Aorta (tissue), 5 donors: ENCODE data around the gene CLTCL1. TPM values are rescaled to one million over a fixed set of nuclear protein-coding genes. Genes with fewer than 3 reads are reported as not detected.

ENCODE experiments used
- ATAC-seq: fragments of 200-7000 bp; cut with Tn5 transposase; one replicate; pipeline ENCODE4 v1.9.1; 2022; ENCODE audit warnings: moderate library complexity; ENCODE audit not compliant: low FRiP score
- DNase-seq, 2 donors: peaks; one replicate each; pipeline ENCODE4 v3.0.0-alpha.2; 2020
- H3K27ac ChIP-seq, 2 donors: one replicate each; pipeline ENCODE4 v1.5.1; 2013; ENCODE audit warnings: low read length in 2 of 2, mild to moderate bottlenecking in 2 of 2, moderate library complexity in 2 of 2, control low read depth in 1 of 2, inconsistent platforms in 1 of 2, low read depth in 1 of 2
- H3K27me3 ChIP-seq, 2 donors: one replicate each; pipeline ENCODE4 v1.6.1; 2013; ENCODE audit warnings: control low read depth in 1 of 2, low read length in 1 of 2, mild to moderate bottlenecking in 1 of 2, moderate library complexity in 1 of 2; ENCODE audit not compliant: insufficient read depth in 2 of 2, control insufficient read depth in 1 of 2
- H3K36me3 ChIP-seq, 2 donors: one replicate each; pipeline ENCODE4 v1.6.1; 2013; ENCODE audit warnings: control low read depth in 1 of 2, low read length in 1 of 2, mild to moderate bottlenecking in 1 of 2; ENCODE audit not compliant: insufficient read depth in 2 of 2, control insufficient read depth in 1 of 2
- H3K4me1 ChIP-seq, 2 donors: one replicate each; pipeline ENCODE4 v1.6.1; 2013; ENCODE audit warnings: low read length in 2 of 2, control low read depth in 1 of 2, mild to moderate bottlenecking in 1 of 2, moderate library complexity in 1 of 2; ENCODE audit not compliant: insufficient read depth in 2 of 2, control insufficient read depth in 1 of 2
- H3K4me3 ChIP-seq, 2 donors: one replicate each; pipeline ENCODE4 v1.5.1; 2013; ENCODE audit warnings: low read length in 2 of 2, control low read depth in 1 of 2, mild to moderate bottlenecking in 1 of 2
- H3K9me3 ChIP-seq: one replicate; pipeline ENCODE4 v1.6.1; 2013; ENCODE audit warnings: mild to moderate bottlenecking, low read length; ENCODE audit not compliant: control insufficient read depth
- WGBS, 2 donors: extraction: QIAGEN DNeasy Blood & Tissue Kit; methylation state at CpG; one replicate each; pipeline ENCODE4 v1.1.7; 2013; 5-methylcytosine and 5-hydroxymethylcytosine counted together
- intact Hi-C, 2 donors: fragments of 100-400 bp; cut with DNase I; formaldehyde crosslinking; loops; one replicate each; pipeline versions ENCODE4 v1.14.2 to v1.15.0; 2022
- polyA plus RNA-seq, 2 donors: library from polyadenylated mRNA; stranded (reverse); fragments of 200-250 nt; gene quantifications; one replicate each; pipeline ENCODE4 v1.2.3, GENCODE V29; 2013
- total RNA-seq, 2 donors: library from RNA; stranded (reverse); fragmentation: NEBNext Ultra II Directional; extraction: Animal tissue kit (Norgen Biotek cat#: 25700); gene quantifications; one replicate each; pipeline ENCODE4 v1.2.1, GENCODE V29; 2021
- donor health status: healthy with polysubstance abuse.
- donor health status: Bipolar disorder and iron deficiency.
- donor health status: DM: no; HTN: no; CAD: no.
- donor health status: DM: no; HTN: no; CAD: no.
- donor health status: DM: yes; HTN: yes; CAD: no.

Gene CLTCL1
- total and polyA plus RNA-seq, 4 donors: 0.25 to 8.1 (median 7.0) TPM

DNA sequence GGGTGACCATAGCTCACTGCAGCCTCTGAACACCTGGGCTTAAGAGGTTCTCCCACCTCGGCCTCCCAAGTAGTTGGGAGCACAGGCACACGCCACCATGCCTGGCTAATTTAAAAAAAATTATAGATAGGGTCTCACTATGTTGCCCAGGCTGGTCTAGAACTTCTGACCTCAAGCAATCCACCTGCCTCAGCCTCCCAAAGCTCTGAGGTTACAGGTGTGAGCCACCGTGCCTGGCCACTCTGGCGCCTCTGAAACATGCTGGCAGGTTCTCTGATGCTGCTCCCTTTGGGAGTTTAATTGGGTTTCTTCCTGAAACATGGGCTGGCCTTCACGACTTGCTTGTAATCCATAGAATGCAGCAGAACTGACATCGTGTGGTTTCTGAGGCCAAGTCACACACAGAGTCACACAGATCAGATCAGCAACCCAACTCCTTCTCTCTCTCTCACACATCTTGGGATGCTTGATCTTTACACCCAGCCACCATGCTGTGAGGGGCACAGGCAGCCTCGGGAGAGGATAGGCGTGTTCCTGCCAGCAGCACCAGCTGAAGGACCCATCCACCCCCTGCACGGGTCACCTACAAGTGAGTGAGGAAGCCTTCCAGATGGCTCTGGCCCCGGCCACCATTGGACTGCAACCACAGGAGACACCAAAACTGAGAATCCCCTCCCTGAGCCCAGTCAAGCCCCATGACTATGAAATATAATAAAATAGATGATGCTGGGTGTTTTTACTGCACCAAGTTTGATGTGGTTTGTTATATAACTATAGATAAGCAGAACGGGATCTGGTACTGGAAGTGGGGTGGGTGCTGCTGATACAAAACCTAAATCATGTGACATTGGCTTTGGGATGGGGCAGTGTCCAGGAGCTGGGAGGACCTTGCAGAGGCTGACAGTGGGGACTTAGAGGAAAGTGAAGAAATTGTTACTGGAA lies 138.3 kb downstream of the CLTCL1 start:
- H3K27ac ChIP-seq: no peak overlapping the region
- H3K27me3 ChIP-seq: peaks cover 0 to 2% of the 10 kb centered on the region in 2 donors
- no peak overlapping the region for H3K4me3 ChIP-seq
- WGBS, 2 donors: 54 to 58% methylated on average over 11 of the region's 11 CpGs
- H3K4me1 ChIP-seq: no peaks in the 10 kb centered on the region
- ATAC-seq (no peak), DNase-seq (no peak)
- no peaks in the 10 kb centered on the region for H3K36me3 ChIP-seq
- intact Hi-C loops: no loop called here
- no peaks in the 10 kb centered on the region for H3K9me3 ChIP-seq

DNA sequence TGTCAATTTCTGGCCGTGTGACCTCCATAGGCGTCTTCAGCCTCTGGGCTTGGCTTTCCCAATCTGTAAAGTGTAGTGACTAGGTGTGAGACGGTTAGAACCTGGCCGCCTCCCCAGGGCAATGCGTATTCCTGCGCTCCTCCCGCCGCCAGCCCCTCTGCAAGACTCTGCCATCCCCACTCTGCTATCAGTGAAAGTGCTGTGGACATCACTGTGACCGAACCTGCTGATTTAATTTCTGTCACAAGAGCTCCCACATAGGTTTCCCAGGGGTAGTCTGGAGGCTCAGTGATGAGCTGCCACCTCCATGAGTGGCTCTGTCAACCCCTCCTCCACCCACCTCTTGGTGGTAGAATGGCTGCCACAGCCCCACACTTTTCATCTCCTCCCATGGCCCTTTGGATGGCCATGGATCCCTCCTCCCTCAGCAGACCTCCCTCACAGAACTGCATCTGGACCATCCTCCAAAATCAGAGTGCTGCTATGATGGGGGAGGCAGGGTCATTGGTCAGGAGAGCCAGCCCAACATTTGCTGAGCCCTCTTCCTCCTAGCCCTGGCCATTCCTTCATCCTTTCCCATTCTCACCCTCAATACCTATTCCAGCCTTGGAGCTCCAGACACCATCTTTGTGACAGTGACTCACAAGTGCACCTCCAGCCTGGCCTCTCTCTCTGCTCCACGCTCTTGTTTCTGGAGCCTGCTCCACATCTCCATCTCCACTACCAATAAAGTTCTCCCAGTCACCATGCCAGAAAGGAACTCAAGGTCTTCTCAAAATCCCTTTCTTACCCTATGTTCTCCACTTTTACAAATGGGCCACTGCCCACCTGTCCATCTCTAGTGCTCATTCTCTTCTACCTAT lies 140.0 kb downstream of the CLTCL1 start:
- DNase-seq (no peak), ATAC-seq (no peak)
- Histone ChIP-seq H3K27ac (no peak overlapping the region), H3K9me3 (no peaks in the 10 kb centered on the region), H3K36me3 (no peaks in the 10 kb centered on the region), H3K4me3 (no peak overlapping the region), H3K27me3 (peaks cover 0 to 2% of the 10 kb centered on the region in 2 donors), H3K4me1 (no peaks in the 10 kb centered on the region)
- intact Hi-C loops: no loop called here
- whole genome bisulfite sequencing, 2 donors: 49 to 53% methylated on average over 10 of the region's 10 CpGs

DNA sequence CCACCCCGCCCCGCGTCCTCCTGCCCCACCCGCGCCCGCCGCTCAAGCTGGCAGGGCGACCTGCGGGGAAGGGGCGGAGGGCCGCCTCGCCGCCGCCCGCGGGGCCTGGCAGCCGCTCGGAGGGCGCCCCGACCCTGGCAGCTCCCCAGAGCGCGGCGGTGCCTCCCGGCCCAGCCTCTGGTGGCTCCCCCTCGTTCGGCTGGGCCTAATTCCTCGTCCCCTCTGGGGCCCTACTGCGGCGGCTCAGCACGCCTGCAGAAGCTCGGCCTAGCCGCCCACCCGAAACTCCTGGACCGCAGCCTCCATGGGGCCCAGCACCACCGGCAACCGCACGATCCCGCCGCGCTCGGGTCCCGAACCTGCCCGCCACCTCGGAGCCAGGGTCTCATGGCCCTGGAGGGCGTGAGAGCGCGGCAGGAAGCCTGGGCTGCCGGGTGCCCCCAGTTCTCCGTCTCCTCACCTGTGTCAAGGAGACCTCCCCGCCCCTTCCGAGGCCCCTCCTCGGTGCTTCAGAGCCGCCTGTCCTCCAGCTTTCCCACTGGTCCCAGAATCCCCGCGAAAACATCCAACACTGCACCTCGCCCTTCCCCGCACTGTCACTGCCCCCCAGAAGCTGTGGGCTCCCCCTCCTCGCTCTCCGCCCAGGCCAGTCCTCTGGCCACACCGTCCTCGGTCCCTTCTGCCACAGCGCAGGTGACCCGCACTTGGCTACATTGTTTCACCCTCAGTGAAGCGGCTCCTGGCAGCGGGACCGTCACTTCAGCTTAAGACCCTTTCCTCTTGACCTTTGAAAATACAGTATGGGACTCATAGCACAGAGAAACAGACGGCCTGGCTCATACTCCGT lies 140.8 kb downstream of the CLTCL1 start:
- no peak for DNase-seq
- intact Hi-C loops: no loop called here
- no peaks in the 10 kb centered on the region for H3K4me1 ChIP-seq
- H3K27me3 ChIP-seq: peaks cover 0 to 2% of the 10 kb centered on the region in 2 donors
- no peak for ATAC-seq
- H3K27ac ChIP-seq: no peak overlapping the region
- no peak overlapping the region for H3K4me3 ChIP-seq
- no peaks in the 10 kb centered on the region for H3K9me3 ChIP-seq
- 5 to 7% methylated on average over 54 to 68 of the region's 68 CpGs for WGBS, 2 donors
- no peaks in the 10 kb centered on the region for H3K36me3 ChIP-seq

DNA sequence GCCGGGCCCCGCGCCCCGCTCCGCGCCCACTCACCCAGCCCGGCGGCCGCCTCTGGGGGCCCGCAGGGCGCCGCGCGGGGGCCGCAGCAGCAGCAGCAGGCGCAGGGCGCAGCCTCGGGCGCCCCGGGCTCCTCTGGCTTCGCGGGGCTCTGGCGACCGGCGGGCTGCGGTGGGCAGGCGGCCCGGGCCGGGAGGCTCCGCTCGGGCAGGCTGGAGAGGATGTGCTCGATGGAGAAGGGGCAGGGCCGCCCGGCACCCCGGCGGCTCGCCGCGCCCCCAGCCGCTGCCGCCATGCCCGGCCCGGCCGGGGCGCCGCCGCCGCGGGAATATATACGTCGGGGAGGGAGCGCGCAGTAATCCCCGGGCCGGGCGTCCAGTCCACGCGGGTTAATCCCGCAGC lies 141.5 kb downstream of the CLTCL1 start, which contains the start of gene GSC2:
GSC2 (minus strand) TSS at position 302 of the 400 bp plus-strand sequence; CDS start at position 293, 9 bp downstream.
- Histone ChIP-seq H3K27me3 (no peaks in the 10 kb centered on the region), H3K9me3 (no peaks in the 10 kb centered on the region), H3K4me3 (peak within 1 kb of the TSS; percentile 9 to 31), H3K27ac (no peak within 1 kb of the TSS), H3K36me3 (no peaks in the 10 kb centered on the region), H3K4me1 (no peaks in the 10 kb centered on the region)
- intact Hi-C loops: loop anchor here (5.0 to 10.0 kb wide), 2 partner anchors 285 to 477 kb away; partner anchors contain the start of genes HIRA (in 1 of the 2) and MRPL40 (in 1 of the 2)
- ATAC-seq: no peak
- no peak for DNase-seq
- 0 to 1% methylated on average over 14 to 59 of the region's 59 CpGs for WGBS, 2 donors

DNA sequence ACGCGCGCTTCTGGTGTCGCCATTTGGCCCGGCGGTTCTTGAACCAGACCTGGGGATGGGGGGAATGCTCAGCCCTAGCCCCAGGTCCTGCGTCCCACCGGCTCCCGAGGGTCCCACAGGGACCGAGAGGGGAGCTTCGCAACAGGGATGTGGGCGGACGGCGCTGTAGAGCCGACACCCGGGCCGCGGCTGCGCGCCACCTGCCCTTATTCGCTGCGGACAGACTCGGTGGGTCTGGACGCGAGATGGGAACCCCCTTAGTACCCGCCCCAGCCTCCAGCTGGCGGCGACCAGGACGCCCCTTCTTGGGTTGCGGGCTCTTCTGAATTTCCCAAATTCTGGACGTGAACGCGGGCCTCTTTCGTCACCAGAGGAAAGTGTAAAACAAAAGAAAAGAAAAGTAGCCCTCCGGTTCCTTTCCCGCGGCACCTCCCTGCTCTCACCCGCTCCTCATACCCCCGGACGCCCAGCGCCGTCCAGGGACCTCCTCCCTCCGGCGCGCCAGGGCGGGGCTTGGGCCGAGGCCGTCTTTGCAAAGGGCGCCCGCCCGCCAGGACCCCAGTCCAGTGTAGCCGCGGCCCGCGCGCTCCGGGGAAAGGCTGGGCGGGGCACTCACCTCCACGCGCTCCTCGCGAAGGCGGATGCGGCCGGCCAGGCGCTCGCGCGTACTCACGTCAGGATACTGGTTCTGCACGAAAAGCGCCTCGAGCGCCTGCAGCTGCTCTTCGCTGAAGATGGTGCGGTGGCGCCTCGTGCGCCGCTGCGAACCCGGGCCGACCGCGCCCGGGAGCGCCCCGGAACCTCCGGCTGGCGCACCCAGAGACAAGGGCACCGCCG lies 142.3 kb downstream of the CLTCL1 start:
- H3K9me3 ChIP-seq: no peaks in the 10 kb centered on the region
- peak overlapping the region; percentile 9 to 31 for H3K4me3 ChIP-seq
- no peak overlapping the region for H3K27ac ChIP-seq
- H3K27me3 ChIP-seq: no peaks in the 10 kb centered on the region
- no peaks in the 10 kb centered on the region for H3K36me3 ChIP-seq
- ATAC-seq: no peak
- WGBS, 2 donors: 2% methylated on average over 75 to 92 of the region's 92 CpGs
- no peak for DNase-seq
- intact Hi-C loops: loop anchor here (5.0 to 10.0 kb wide), 2 partner anchors 286 to 478 kb away; partner anchors contain the start of genes HIRA (in 1 of the 2) and MRPL40 (in 1 of the 2)
- H3K4me1 ChIP-seq: no peaks in the 10 kb centered on the region

DNA sequence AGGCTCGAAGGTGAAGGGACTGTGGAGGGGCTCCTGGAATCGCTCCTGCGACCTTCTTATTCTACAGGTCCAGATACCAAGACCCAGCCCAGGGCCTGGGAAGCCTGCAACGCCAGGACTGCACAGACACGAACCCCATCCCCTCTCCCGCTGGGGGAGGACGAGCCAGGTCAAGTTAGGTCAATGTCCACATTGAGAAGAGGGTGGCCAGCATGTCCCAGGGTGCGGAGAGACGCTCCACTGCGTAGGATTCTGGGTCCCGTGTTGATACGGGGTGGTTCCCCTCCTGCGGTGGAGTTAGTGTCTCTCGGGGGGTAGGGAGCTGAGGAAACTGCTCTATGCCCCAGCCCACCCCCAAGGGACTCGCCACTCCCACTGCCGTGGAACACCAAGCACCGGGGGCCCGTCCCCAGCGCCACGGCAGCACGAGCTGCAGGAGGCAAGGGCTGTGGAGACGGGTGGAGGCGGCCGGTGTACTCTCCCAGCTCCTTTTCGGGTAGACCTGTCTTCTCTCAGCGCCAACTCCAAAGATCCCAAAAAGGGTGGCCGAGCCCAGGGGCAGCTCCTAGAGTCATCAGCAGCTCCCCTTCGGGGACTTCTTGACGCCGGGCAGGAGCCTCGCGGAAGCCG lies 143.0 kb downstream of the CLTCL1 start:
- H3K4me3 ChIP-seq: peak overlapping the region in 1 of 2 donors; percentile 9
- no peaks in the 10 kb centered on the region for H3K27me3 ChIP-seq
- no peaks in the 10 kb centered on the region for H3K36me3 ChIP-seq
- no peak for DNase-seq
- no peak for ATAC-seq
- intact Hi-C loops: loop anchor here (5.0 to 10.0 kb wide), 2 partner anchors 286 to 479 kb away; partner anchors contain the start of genes HIRA (in 1 of the 2) and MRPL40 (in 1 of the 2)
- 31% methylated on average over 31 to 33 of the region's 33 CpGs for WGBS, 2 donors
- no peak overlapping the region for H3K27ac ChIP-seq
- H3K4me1 ChIP-seq: no peaks in the 10 kb centered on the region
- no peaks in the 10 kb centered on the region for H3K9me3 ChIP-seq

DNA sequence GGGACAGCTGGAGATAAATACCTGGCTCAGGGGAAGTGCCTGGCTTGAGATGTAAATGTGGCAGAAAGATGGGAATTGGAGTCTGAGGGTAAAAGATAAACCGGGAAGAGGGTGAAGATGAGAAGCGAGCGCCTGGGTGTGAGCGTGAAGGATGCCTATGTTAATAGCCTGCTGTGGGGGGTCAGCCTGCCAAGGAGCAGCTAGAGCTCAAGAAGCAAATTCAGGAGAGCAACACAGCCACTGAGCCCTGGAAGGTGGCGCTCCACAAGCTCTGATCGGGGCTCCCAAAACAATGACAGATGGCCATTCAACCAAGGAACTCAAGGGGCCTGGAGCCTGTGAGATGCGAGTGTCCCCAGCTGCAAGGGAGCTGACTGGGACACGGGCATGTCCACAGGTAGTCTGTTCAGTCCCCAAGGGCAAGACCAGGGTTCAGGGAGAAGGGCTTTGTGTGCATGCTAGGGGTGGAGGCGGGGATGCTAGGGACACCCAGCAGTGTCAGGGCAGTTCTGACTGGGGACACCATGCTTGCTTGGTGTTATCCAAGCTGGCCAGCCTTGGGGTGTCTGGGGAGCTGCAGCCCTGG lies 144.2 kb downstream of the CLTCL1 start:
- 35 to 36% methylated on average over 9 of the region's 9 CpGs for WGBS, 2 donors
- no peak overlapping the region for H3K4me3 ChIP-seq
- no peak for ATAC-seq
- H3K4me1 ChIP-seq: no peaks in the 10 kb centered on the region
- intact Hi-C loops: loop anchor here (5.0 to 10.0 kb wide), 2 partner anchors 288 to 480 kb away; partner anchors contain the start of genes HIRA (in 1 of the 2) and MRPL40 (in 1 of the 2)
- H3K27ac ChIP-seq: no peak overlapping the region
- no peaks in the 10 kb centered on the region for H3K27me3 ChIP-seq
- H3K36me3 ChIP-seq: no peaks in the 10 kb centered on the region
- H3K9me3 ChIP-seq: no peaks in the 10 kb centered on the region
- DNase-seq: peak in 1 of 2 donors; percentile 41
